ENCODE data around the gene SFMBT1. TPM values are rescaled to one million over a fixed set of nuclear protein-coding genes. Genes with fewer than 3 reads are reported as not detected.

The SFMBT1 gene
- total and polyA plus RNA-seq, 2 donors from 2014 or later, result 3.4 to 16.0 TPM

- no peaks in the 10 kb centered on the region for H3K27me3 ChIP-seq (ENCODE audit: control insufficient read depth, insufficient read depth, low read length)
- no peak for TF ChIP-seq CTCF (IDR thresholded peaks at IDR 0.05; ENCODE audit: borderline replicate concordance, extremely low read depth, insufficient read depth)
- no peaks in the 10 kb centered on the region for H3K4me1 ChIP-seq (ENCODE audit: control insufficient read depth in 2 of 3, insufficient read depth in 2 of 3, low read depth in 1 of 3, low read length in 3 of 3)
- no peak for FAIRE-seq
- no peaks in the 10 kb centered on the region for H3K9me3 ChIP-seq (ENCODE audit: control insufficient read depth in 2 of 3, insufficient read depth in 1 of 3, low read length in 3 of 3)
- H3K27ac ChIP-seq (ENCODE audit: low read depth in 2 of 2, low read length in 2 of 2), result no peak overlapping the region
- no peak for DNase-seq
- no peaks in the 10 kb centered on the region for H3K36me3 ChIP-seq (ENCODE audit: control insufficient read depth in 2 of 3, insufficient read depth in 3 of 3, low read length in 3 of 3)
- no peak overlapping the region for H3K9ac ChIP-seq (ENCODE audit: low read length in 3 of 3)
- no peak overlapping the region for H3K4me3 ChIP-seq (ENCODE audit: low read length in 3 of 3)
- intact Hi-C loops (cut with DNase I), result no loop called here
Observed at GRCh38 chr3:53051929-53052328, 6.1 kb upstream of the SFMBT1 start.

DNA sequence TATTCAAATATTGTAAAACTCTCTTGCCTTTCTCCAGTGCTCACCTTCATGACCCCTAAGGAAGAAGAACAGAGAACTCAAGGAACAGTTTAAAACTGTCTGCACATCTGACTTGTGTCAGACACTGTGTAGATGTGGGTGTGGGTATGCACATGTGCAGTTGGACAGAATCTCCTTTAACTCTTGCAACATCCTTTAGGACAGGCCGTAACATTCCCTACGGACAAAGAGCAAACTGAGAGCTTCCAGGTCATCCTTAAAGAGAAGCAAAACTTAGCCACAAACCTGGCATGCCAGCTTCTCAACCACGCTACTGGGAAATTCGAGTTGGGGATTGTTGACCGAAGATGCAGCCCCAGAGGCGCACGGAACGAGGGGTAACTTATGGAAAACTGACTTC lies 4.1 kb upstream of the SFMBT1 start:
- H3K9me3 ChIP-seq (ENCODE audit: control insufficient read depth in 2 of 3, insufficient read depth in 1 of 3, low read length in 3 of 3), result no peaks in the 10 kb centered on the region
- FAIRE-seq (no peak), DNase-seq (no peak)
- no peaks in the 10 kb centered on the region for H3K27me3 ChIP-seq (ENCODE audit: control insufficient read depth, insufficient read depth, low read length)
- H3K36me3 ChIP-seq (ENCODE audit: control insufficient read depth in 2 of 3, insufficient read depth in 3 of 3, low read length in 3 of 3), result no peaks in the 10 kb centered on the region
- intact Hi-C loops (cut with DNase I), result no loop called here
- no peak overlapping the region for H3K27ac ChIP-seq (ENCODE audit: low read depth in 2 of 2, low read length in 2 of 2)
- TF ChIP-seq CTCF (IDR thresholded peaks at IDR 0.05; ENCODE audit: borderline replicate concordance, extremely low read depth, insufficient read depth), result no peak
- H3K9ac ChIP-seq (ENCODE audit: low read length in 3 of 3), result no peak overlapping the region
- H3K4me1 ChIP-seq (ENCODE audit: control insufficient read depth in 2 of 3, insufficient read depth in 2 of 3, low read depth in 1 of 3, low read length in 3 of 3), result no peaks in the 10 kb centered on the region
- H3K4me3 ChIP-seq (ENCODE audit: low read length in 3 of 3), result no peak overlapping the region

DNA sequence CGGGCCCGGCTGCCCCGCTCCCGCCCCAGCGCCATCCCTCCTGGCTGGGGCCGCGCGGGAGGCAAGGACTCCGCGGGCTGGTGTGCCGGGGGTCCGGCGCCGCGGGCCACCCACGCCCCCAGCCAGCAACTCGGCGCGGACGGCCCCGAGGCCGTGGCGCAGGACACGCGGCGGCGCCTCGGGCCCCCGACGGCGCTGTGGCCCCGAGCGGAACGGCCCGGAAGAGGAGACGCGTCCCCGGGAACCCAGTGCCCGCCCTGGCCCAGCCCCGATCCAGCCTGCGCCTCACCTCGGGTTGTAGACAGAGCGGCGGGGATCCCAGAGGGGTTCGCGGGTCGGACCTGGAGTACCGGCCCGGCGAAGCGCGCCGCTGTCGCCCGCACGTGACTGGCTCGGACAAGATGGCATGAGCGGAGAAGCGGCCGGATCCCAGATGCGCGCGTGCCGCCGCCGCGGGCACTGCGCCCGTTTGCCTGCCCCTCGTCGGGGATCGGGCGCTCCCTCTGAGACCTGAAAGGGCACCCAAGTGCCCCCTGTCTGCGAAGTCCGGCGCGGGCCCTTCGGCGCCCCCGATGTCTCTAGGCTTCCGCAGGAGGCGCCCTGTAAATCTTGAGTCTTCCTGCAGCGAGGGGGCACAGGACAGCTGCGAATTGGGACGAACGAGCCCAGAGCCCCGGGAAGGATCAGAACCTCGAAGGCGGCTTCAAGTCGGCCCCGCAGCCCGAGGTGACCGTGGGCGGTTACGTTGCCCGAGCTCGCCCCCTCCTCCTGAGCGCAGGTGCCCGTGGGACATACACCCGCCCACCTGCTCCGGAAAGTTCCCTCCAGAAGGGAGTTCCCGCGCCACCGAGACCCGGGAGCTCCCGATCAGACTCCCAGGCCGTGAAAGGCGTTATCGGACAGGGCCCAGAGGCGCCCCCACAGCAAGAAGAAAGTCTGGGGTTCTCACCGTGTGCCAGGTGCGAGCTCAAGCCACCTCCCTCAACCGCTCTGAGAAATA lies 598 bp upstream of the SFMBT1 start:
- H3K36me3 ChIP-seq (ENCODE audit: control insufficient read depth in 2 of 3, insufficient read depth in 3 of 3, low read length in 3 of 3), result no peaks in the 10 kb centered on the region
- intact Hi-C loops (cut with DNase I), result no loop called here
- no peak for TF ChIP-seq CTCF (IDR thresholded peaks at IDR 0.05; ENCODE audit: borderline replicate concordance, extremely low read depth, insufficient read depth)
- FAIRE-seq (no peak), DNase-seq (peak; percentile 62 to 88 (median 75))
- H3K27ac ChIP-seq (ENCODE audit: low read depth in 2 of 2, low read length in 2 of 2), result peak overlapping the region in 1 of 2 donors; percentile 91
- H3K27me3 ChIP-seq (ENCODE audit: control insufficient read depth, insufficient read depth, low read length), result no peaks in the 10 kb centered on the region
- peaks cover 0 to 13% (median 8%) of the 10 kb centered on the region in 3 donors for H3K4me1 ChIP-seq (ENCODE audit: control insufficient read depth in 2 of 3, insufficient read depth in 2 of 3, low read depth in 1 of 3, low read length in 3 of 3)
- H3K9ac ChIP-seq (ENCODE audit: low read length in 3 of 3), result no peak overlapping the region
- no peaks in the 10 kb centered on the region for H3K9me3 ChIP-seq (ENCODE audit: control insufficient read depth in 2 of 3, insufficient read depth in 1 of 3, low read length in 3 of 3)
- peak overlapping the region in 2 of 3 donors; percentile 47 to 62 for H3K4me3 ChIP-seq (ENCODE audit: low read length in 3 of 3)
